HCT116 (cell line): ENCODE results near the gene SPIRE2. TPM values are rescaled to one million over a fixed set of nuclear protein-coding genes. Genes with fewer than 3 reads are reported as not detected.

Source experiments
- ATAC-seq: fragments of 200-7000 bp; cut with Tn5 transposase; 2 replicates; pipeline ENCODE4 v1.9.1; 2020; ENCODE audit warnings: mild to moderate bottlenecking, moderate library complexity
- BruUV-seq: library from RNA; stranded (reverse); fragments of 400-500 nt; replicated peaks from 2 replicates; lab custom pipeline; 2021; lab: Mats Ljungman, UMichigan
- CTCF ChIA-PET: fragments of 300-600 bp; sonication (Branson Sonifier 250); formaldehyde crosslinking; loops from one replicate; lab custom pipeline; 2021; ENCODE audit warnings: antibody characterized with exemption; lab: Charles Lee
- POLR2A ChIA-PET: fragments of 300-600, 350-600 bp; sonication (Branson Sonifier 250); formaldehyde crosslinking; loops from one replicate; lab custom pipeline; 2021; ENCODE audit warnings: antibody characterized with exemption; lab: Charles Lee
- RAD21 ChIA-PET, 2 experiments: fragments of 300-600 bp; sonication (Branson Sonifier 250); formaldehyde crosslinking; loops; one replicate each; lab custom pipeline; 2023; ENCODE audit warnings: low total read pairs in 2 of 2; ENCODE audit not compliant: uncharacterized antibody in 2 of 2, unreplicated experiment in 2 of 2, low non-redundant PET in 1 of 2; lab: Charles Lee
- DNase-seq: peaks from one replicate; pipeline ENCODE4 v3.0.0-alpha.2; 2010; ENCODE audit warnings: low read depth, low spot score
- H2AFZ ChIP-seq: fragments of 200-600 bp; shearing (Covaris generic), sonication (generic); 2 replicates; pipeline ENCODE4 v1.6.1; 2017; ENCODE audit warnings: low read depth, mixed run types, mixed read lengths, antibody characterized with exemption, low read length; ENCODE audit not compliant: poor library complexity, severe bottlenecking
- H3K27ac ChIP-seq: 2 replicates; pipeline ENCODE4 v1.5.1; 2012; ENCODE audit warnings: low read depth, low read length
- H3K27me3 ChIP-seq: fragments of 200-600 bp; sonication (generic); 2 replicates; pipeline ENCODE4 v1.6.1; 2016; ENCODE audit warnings: mixed run types, low read length, mixed read lengths; ENCODE audit not compliant: insufficient read depth
- H3K36me3 ChIP-seq, 2 experiments: fragments of 200-500 bp in 1 of 2; fragments of 200-600 bp in 1 of 2; sonication (Bioruptor generic) in 1 of 2; sonication (generic) in 1 of 2; 2 replicates each; pipeline versions ENCODE4 v1.5.1 to v1.6.1; 2014 to 2016; ENCODE audit warnings: low read length in 2 of 2, inconsistent platforms in 1 of 2, mixed read lengths in 1 of 2, mixed run types in 1 of 2; ENCODE audit not compliant: insufficient read depth in 2 of 2, control insufficient read depth in 1 of 2
- H3K4me1 ChIP-seq, 2 experiments: fragments of 200-600 bp in 1 of 2; sonication (generic) in 1 of 2; 2 replicates each; pipeline versions ENCODE4 v1.5.1 to v1.6.1; 2012 to 2017; ENCODE audit warnings: low read length in 2 of 2, inconsistent platforms in 1 of 2, mild to moderate bottlenecking in 1 of 2, mixed read lengths in 1 of 2, mixed run types in 1 of 2, moderate library complexity in 1 of 2; ENCODE audit not compliant: insufficient read depth in 2 of 2, control insufficient read depth in 1 of 2
- H3K4me2 ChIP-seq: fragments of 200-600 bp; sonication (generic); 2 replicates; pipeline ENCODE4 v1.6.1; 2017; ENCODE audit warnings: mixed run types, low read length, mixed read lengths
- H3K4me3 ChIP-seq, 2 experiments: fragments of 200-600 bp in 1 of 2; sonication (generic) in 1 of 2; replicated peaks in 1 of 2; 2 replicates each; pipeline ENCODE4 v1.5.1; 2011 to 2016; ENCODE audit warnings: low read length in 2 of 2, control low read depth in 1 of 2, low read depth in 1 of 2, mild to moderate bottlenecking in 1 of 2, mixed read lengths in 1 of 2, mixed run types in 1 of 2
- H3K79me2 ChIP-seq: fragments of 200-600 bp; sonication (generic); 2 replicates; pipeline ENCODE4 v1.6.1; 2017; ENCODE audit warnings: mild to moderate bottlenecking, mixed run types, low read length, moderate library complexity, mixed read lengths; ENCODE audit not compliant: insufficient read depth
- H3K9ac ChIP-seq: fragments of 200-600 bp; sonication (generic); 2 replicates; pipeline ENCODE4 v1.6.1; 2016; ENCODE audit warnings: low read length, mixed read lengths
- H3K9me2 ChIP-seq: fragments of 200-600 bp; sonication (generic), shearing (Covaris generic); 2 replicates; pipeline ENCODE4 v1.6.1; 2017; ENCODE audit warnings: mixed run types, mild to moderate bottlenecking, moderate library complexity; ENCODE audit not compliant: insufficient read depth
- H3K9me3 ChIP-seq, 2 experiments: fragments of 200-500 bp in 1 of 2; fragments of 200-600 bp in 1 of 2; sonication (Bioruptor generic) in 1 of 2; sonication (generic) in 1 of 2; 2 replicates each; pipeline ENCODE4 v1.6.1; 2014 to 2017; ENCODE audit warnings: low read length in 2 of 2, mixed read lengths in 2 of 2, inconsistent platforms in 1 of 2, low read depth in 1 of 2, mild to moderate bottlenecking in 1 of 2, mixed run types in 1 of 2, moderate library complexity in 1 of 2; ENCODE audit not compliant: control insufficient read depth in 1 of 2, insufficient read depth in 1 of 2
- H4K20me1 ChIP-seq: fragments of 200-600 bp; sonication (generic), shearing (Covaris generic); 2 replicates; pipeline ENCODE4 v1.6.1; 2017; ENCODE audit warnings: mixed run types, mild to moderate bottlenecking, moderate library complexity; ENCODE audit not compliant: insufficient read depth
- ATF3 ChIP-seq: IDR thresholded peaks from 2 replicates; pipeline ENCODE4 v1.6.1; 2012
- CTCF ChIP-seq, 3 experiments: fragments of 200-600 bp in 1 of 3; sonication (generic) in 1 of 3; IDR thresholded peaks in 2 of 3; conservative IDR thresholded peaks in 1 of 3; 2 replicates each; pipeline ENCODE4 v1.5.1; 2012 to 2017; ENCODE audit warnings: low read depth in 2 of 3, low read length in 2 of 3, antibody characterized with exemption in 1 of 3, borderline replicate concordance in 1 of 3, control low read depth in 1 of 3, mild to moderate bottlenecking in 1 of 3, mixed read lengths in 1 of 3, mixed run types in 1 of 3, moderate library complexity in 1 of 3; ENCODE audit not compliant: insufficient read depth in 1 of 3
- EGR1 ChIP-seq: IDR thresholded peaks from 2 replicates; pipeline ENCODE4 v1.6.1; 2012; ENCODE audit warnings: low read depth
- ELF1 ChIP-seq: IDR thresholded peaks from 2 replicates; pipeline ENCODE4 v1.6.1; 2012; ENCODE audit warnings: low read depth, borderline replicate concordance
- FOSL1 ChIP-seq: IDR thresholded peaks from 2 replicates; pipeline ENCODE4 v1.6.1; 2012; ENCODE audit warnings: low read depth
- POLR2A ChIP-seq: IDR thresholded peaks from 2 replicates; pipeline ENCODE4 v1.7.0; 2011; ENCODE audit warnings: borderline replicate concordance; ENCODE audit not compliant: insufficient read depth, insufficient read length; ENCODE audit errors: extremely low read depth
- REST ChIP-seq: IDR thresholded peaks from 2 replicates; pipeline ENCODE4 v1.6.1; 2012; ENCODE audit warnings: low read depth
- SIN3A ChIP-seq: IDR thresholded peaks from 2 replicates; pipeline ENCODE4 v1.6.1; 2012; ENCODE audit warnings: low read depth
- TCF7L2 ChIP-seq: IDR thresholded peaks from 2 replicates; pipeline ENCODE4 v1.7.0; 2011; ENCODE audit warnings: borderline replicate concordance, inconsistent platforms; ENCODE audit not compliant: insufficient read depth, insufficient read length; ENCODE audit errors: extremely low read depth
- ZFX ChIP-seq: fragments of 450-650 bp; IDR thresholded peaks from 2 replicates; pipeline ENCODE4 v1.6.1; 2017
- ZNF274 ChIP-seq: fragments of 200-500 bp; sonication (Bioruptor generic); IDR thresholded peaks from 2 replicates; pipeline ENCODE4 v1.6.1; 2014; ENCODE audit warnings: mild to moderate bottlenecking, low read depth, low read length, inconsistent platforms
- intact Hi-C: fragments of 100-400 bp; cut with micrococcal nuclease; formaldehyde crosslinking; loops from 2 replicates; pipeline ENCODE4 v1.10.0; 2022
- total RNA-seq: library from RNA; stranded (reverse); gene quantifications from one replicate; pipeline ENCODE4 v1.2.1, GENCODE V29; 2021; ENCODE audit not compliant: unreplicated experiment

Gene SPIRE2
- total RNA-seq, 1 experiment from 2014 or later: 21.2 TPM

- intact Hi-C loops: no loop called here
- Histone ChIP-seq H3K4me2 (no peak overlapping the region), H4K20me1 (peaks cover 9% of the 10 kb centered on the region; the same call in 1 of the 2 replicates), H2AFZ (no peak overlapping the region), H3K9ac (no peak overlapping the region), H3K27ac (no peak overlapping the region), H3K27me3 (no peaks in the 10 kb centered on the region)
- ChIA-PET POLR2A (no interaction called here), CTCF (no interaction called here)
- ATAC-seq (no peak), DNase-seq (no peak)
- TF ChIP-seq ZNF274 (no peak), FOSL1 (no peak), TCF7L2 (no peak), POLR2A (no peak), EGR1 (no peak), SIN3A (no peak), CTCF (IDR thresholded peaks at IDR 0.05 in 2 of 3, conservative IDR thresholded peaks at IDR 0.05 in 1 of 3; ENCODE audit: borderline replicate concordance in 1 of 3, insufficient read depth in 1 of 3, low read depth in 2 of 3, low read length in 2 of 3) (no peak), ATF3 (no peak), ELF1 (no peak), REST (no peak), ZFX (no peak)
- TF ChIP-seq, all 23 proteins: peak for 0
- Histone ChIP-seq H3K9me3 (no peaks in the 10 kb centered on the region), H3K4me3 (no peak overlapping the region), H3K36me3 (peaks cover 47 to 57% of the 10 kb centered on the region in 2 experiments), H3K79me2 (peaks cover 86% of the 10 kb centered on the region), H3K9me2 (no peaks in the 10 kb centered on the region), H3K4me1 (no peaks in the 10 kb centered on the region)
- RAD21 ChIA-PET: no interaction called here
- no TSS peak for BruUV-seq
Observed at GRCh38 chr16:89808475-89808874, 19.8 kb upstream of the SPIRE2 start.
